ENCODE data around the gene LATS1. TPM values are rescaled to one million over a fixed set of nuclear protein-coding genes. Genes with fewer than 3 reads are reported as not detected.
"Not testable (repeated sequence)": the region's sequence is repeated elsewhere in the genome, so short reads cannot be mapped to it uniquely, and the experiment has no call there.

The LATS1 gene
- total RNA-seq, 1 donor from 2014 or later = 25.7 TPM

- DNase-seq (ENCODE audit: low spot score) = no peak
Measured at GRCh38 chr6:149729824-149730223, 11.9 kb upstream of the LATS1 start.

GRCh38 chr6:149728499-149729234 lies 10.8 kb upstream of the LATS1 start:
- no peak for DNase-seq (ENCODE audit: low spot score)

DNA sequence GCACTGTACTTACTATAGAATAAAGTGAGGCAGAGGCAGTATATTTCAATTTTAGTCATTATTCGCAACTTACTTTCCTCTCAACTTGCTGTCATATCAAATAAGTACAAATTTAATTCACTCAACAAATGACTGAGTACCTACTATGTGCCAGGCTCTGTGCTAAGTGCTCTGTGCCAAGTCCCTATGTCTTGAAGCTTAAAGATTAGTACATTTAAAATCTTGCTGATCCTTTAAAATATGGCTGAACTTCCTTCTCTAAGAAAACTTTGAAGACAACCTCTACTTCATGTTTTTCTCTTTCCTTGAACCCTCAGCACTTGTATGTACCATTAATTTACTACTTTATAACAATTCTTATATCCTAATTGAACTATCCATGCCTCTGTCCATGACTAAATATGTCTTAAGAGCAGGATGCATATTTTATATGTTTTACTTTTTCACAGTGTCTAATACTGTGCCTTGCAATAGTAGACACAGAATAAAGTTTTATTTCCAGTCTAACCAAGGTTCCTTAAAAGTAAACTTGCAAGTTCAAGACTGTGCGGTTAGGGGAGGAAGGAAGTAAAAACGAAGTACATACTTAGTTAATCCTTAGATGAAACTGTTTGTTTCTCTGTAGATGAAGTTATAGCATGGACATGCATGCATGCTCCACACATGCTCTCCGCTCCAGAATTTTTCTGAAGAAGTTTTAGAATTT lies 10.0 kb upstream of the LATS1 start:
- no peak for DNase-seq (ENCODE audit: low spot score)

DNA sequence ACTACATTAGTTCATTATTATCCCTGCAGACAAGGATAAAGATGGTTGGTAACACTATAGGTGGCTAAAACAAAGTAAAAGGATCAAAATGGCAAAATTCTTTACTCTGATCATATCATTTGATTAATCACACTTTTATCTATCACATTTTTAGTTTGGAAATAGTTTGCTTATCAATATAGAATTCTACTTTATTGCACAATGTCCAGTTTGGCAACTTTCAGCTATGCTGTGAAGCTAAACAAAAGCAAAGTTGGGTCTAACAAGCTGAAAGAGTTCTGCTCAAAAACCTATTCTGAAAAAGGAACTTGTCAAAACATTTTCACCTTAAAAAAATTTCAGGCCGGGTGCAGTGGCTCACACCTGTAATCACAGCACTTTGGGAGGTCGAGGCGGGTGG lies 7.9 kb upstream of the LATS1 start:
- DNase-seq (ENCODE audit: low spot score) = no peak

DNA sequence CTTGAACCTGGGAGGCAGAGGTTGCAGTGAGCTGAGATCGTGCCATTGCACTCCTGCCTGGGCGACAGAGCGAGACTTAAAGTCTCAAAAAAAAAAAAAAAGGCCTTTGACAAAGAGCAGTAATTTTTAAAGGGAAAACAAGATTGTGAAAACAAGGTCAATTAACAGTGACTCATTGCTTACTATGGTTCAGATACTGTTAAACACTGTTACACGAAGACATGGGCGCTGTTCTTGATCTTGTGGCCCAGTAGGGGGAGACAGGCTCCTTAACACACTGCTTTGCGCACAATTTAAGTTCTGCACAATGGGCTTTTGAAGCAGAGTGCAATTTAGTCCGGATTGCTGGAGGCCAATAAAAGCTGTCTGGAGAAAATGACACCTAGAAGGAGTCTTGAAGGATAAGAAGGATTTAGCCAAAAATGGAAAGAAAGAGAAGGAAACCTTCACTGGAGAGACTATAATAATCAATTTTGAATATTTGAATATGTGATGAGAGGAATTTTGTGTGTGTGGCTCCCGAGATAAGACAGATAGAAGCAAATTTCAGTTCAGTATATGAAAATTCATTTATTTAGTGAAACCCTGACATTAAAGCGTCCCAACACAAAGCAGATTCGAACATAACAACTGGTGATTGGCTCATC lies 6.0 kb upstream of the LATS1 start:
- no peak for DNase-seq (ENCODE audit: low spot score)

DNA sequence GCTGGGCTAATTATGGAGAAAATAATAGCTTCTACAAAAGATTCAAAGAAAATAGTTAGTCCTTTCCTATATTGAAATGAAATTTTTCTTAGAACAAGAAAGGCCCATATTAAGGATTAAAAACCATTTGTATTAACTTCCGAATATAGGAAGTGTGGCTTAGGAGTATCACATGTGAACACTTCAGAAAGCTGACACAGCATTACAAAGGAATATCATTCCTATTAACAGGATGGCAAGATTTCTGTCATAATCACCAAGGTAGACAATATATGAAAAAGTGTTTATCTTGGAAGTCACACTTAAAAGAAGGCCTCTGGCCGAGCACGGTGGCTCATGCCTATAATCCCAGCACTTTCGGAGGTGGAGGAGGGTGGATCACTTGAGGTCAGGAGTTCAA lies 5.4 kb upstream of the LATS1 start:
- no peak for DNase-seq (ENCODE audit: low spot score)

GRCh38 chr6:149719531-149719930 lies 1.6 kb upstream of the LATS1 start:
- DNase-seq (ENCODE audit: low spot score) = no peak

- no peak for DNase-seq (ENCODE audit: low spot score)
Measured at GRCh38 chr6:149717255-149717587, 680 bp downstream of the LATS1 start.

DNA sequence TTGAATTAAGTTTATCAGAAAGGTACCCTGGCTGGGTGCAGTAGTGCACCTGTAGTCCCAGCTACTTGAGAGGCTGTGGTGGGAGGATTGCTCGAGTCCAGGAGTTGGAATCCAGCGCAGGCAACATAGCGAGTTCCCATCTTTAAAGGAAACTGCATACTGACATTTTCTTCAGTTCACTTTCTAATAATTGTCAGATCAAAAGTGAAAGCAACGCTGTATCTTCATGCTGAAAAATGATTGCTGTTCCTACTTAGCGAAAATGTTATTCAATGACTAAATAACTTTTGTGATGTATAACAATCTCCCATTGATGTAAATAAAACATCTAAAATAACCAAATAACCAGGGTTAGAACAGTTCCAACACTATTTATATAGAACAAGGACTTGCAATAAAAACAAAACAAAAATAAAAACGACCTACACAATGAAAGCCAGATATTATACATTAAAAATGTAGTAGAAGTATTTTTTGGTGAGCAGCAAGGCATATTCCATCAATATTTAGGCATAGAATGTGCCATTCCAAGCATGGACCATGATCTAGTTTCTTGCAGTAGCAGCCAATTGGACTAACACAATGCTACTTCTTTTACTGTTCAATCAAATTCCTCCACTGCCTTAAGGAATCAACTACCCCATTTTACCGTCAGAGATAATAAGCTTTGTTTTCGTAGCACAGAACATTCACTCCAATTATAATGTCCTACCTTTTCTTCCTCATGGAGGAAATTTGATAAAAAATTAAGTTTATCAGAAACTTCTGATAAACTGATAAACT lies 1.5 kb downstream of the LATS1 start:
- DNase-seq (ENCODE audit: low spot score) = no peak

DNA sequence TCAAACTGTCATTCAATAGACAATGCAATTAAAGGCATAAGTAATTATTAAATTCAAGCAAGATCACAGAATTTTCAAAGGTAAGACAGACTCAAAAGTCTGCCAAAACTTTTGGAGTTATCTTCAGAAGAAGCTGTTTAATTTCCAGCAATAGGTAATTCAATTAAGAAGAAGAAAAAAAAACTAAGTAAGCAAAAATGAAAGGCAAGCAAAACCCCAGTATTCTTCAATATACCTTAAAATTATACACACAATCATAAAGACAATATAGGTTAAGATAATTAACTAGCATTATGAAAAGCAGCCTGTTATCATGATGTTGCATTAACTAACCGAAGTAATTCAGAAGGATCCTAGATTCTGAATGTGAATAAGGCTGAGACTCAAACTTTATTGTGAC lies 3.5 kb downstream of the LATS1 start:
- DNase-seq (ENCODE audit: low spot score) = no peak

DNA sequence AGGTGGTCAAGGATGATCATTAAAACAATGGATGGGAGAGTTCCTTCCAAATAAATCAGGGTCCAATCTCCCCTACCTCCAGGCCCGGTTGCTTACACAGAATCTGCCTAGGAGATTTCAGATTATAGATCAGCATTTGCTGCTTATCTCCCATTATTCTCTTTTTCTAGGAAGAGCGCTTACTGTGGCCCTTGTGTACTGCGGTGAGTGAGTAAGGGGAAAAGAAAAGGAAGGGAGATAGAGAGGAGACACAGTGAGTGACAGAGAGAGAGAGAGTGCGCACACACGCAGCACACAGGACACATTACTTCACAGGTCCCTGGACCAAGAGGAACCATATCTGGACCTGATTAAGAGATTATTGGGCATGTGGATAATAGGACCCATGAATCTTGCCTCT lies 6.2 kb downstream of the LATS1 start:
- DNase-seq (ENCODE audit: low spot score) = no peak

DNA sequence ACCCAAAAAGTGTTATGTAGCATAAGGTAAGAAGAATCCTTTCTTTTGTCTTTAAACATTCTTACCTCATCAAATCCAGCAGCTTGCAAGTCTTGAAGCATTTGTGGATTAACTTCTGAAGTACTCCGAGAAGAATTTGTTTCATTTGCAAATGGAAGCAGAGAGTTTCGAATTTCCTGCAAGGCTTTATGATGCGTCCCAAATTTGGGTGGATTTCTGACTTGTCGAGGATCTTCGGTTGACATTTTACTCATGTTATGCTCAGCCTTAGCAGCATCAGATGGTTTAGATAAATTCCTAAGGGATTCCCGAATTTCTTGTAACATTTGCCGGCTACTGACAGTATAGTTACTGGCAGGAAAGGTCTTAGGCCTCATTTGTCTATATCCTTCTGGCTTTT lies 16.2 kb downstream of the LATS1 start:
- no peak for DNase-seq (ENCODE audit: low spot score)

- no peak for DNase-seq (ENCODE audit: low spot score)
Measured at GRCh38 chr6:149699150-149699549, 18.8 kb downstream of the LATS1 start.

DNA sequence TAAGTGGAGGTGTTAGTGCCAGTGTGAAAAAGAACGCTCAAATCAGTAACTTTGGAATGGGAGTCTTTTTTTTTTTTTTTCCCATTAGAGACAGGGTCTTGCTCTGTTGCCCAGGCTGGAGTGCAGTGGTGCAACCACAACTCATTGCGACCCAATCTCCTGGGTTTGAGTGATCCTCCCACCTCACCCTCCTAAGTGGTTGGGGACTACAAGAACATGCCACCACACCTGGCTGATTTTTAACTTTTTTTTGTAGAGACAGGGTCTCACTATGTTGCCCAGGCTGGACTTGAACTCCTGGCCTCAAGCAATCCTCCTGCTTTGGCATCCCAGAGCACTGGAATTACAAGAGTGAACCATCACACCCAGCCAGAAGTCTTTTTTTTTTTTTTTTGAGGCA lies 19.7 kb downstream of the LATS1 start:
- no peak for DNase-seq (ENCODE audit: low spot score)

DNA sequence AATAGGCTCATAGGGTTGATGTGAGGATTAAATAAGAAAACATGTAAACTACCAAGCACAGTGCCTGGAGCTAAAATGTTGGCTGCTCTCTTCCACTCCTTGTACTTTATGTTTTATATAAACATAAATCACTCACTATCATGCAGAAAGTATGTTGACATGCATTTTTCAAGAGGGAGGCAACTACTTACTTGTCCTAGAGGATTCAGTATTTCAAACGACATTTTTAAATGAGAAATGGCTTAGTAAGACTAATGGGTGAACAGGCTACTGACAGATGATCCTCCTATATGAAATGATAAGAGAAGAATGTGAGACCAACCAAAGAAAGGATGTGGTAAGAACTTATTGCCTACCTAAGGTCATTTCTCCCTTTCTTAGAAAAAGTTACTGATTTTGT lies 21.0 kb downstream of the LATS1 start:
- no peak for DNase-seq (ENCODE audit: low spot score)

GRCh38 chr6:149694921-149695320 lies 23.0 kb downstream of the LATS1 start:
- no peak for DNase-seq (ENCODE audit: low spot score)

DNA sequence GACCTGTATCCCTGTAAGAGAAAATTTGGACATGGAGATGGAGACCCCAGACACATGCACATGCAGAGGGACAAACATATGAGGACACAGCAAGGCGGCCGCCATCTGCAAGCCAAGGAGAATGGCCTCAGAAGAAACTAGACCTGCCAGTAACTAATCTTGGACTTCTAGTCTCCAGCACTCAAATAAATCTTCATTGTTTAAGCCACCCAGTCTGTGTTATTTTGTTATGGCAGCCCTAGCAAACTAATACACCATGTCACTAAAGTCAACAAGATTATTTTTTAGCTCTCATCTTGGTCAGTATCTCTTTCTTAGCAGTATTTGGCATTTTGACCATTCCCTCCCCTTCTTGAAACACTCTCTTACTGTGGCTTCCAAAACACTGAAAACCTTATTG lies 26.7 kb downstream of the LATS1 start:
- DNase-seq (ENCODE audit: low spot score) = no peak

- DNase-seq (ENCODE audit: low spot score) = no peak
Measured at GRCh38 chr6:149686230-149686629, 31.7 kb downstream of the LATS1 start.

DNA sequence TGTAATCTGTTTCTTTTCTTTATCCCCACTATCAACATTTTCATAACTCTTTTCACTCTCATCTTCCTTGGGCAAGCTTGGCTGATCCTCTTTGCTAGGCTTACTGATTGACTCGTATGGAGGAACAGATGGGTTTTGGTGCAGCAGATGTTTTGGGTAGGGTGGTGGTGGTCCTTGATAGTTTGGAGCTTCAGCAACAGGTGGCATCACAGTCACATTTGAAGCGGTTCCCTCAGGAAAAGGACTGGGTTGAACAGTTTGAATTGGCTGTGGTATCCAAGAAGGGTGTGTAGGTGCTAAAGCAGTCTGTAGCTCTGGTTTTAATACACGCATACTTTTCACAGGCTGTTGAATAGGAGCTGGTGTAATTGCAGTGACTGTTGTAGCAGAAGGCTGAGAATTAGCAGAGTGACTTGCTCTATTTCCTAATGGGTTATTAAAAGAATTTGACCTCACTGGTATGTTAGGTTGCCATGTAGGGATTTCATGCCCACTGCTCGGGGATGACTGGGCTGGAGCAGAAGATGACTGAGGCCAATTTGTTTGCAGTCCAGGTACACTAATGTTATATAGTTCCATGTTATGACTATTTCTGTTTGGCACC lies 34.5 kb downstream of the LATS1 start:
- no peak for DNase-seq (ENCODE audit: low spot score)

GRCh38 chr6:149681845-149682244 lies 36.1 kb downstream of the LATS1 start:
- DNase-seq (ENCODE audit: low spot score) = not testable (repeated sequence)

DNA sequence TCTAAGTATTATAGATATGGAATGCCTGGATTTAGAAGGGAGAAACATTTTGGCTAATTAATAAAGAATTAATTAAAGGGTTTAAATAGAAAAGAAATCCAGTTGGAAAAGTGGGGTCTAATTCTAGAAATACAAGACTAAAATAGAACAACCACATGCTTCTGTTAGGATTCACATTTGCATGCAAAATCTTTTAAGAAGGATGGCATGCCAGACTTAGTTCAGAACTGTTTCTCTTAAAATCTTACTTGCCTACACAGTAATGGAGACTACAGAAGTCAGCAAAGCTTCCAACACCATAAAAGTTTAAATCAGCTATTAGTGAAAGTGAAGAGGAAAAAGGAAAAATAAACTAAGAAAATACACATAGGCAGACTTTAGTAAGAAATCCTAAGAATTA lies 36.7 kb downstream of the LATS1 start:
- no peak for DNase-seq (ENCODE audit: low spot score)
